ENCODE measurements around the gene STK32C. TPM values are rescaled to one million over a fixed set of nuclear protein-coding genes. Genes with fewer than 3 reads are reported as not detected.
A peak's percentile ranks its signal among the peaks of the same experiment; 100 is the strongest.
"Not testable (repeated sequence)": the region's sequence is repeated elsewhere in the genome, so short reads cannot be mapped to it uniquely, and the experiment has no call there.

Gene STK32C
- total RNA-seq, 1 experiment from 2014 or later: 13.5 TPM

- intact Hi-C loops (cut with micrococcal nuclease; ENCODE audit: unreplicated experiment): loop anchor here (2.0 kb wide), 1 partner anchor 130 kb away; no protein-coding TSS in a partner anchor
- CTCF ChIA-PET: no interaction called here
- no TSS peak for BruUV-seq (replicated peaks)
- H3K9me3 Mint-ChIP-seq (ENCODE audit: low read depth, unreplicated experiment): no peaks in the 10 kb centered on the region
- no peaks in the 10 kb centered on the region for H3K4me1 Mint-ChIP-seq (ENCODE audit: low read depth, unreplicated experiment)
- no peaks in the 10 kb centered on the region for H3K36me3 Mint-ChIP-seq (ENCODE audit: insufficient read depth, unreplicated experiment)
- no peaks in the 10 kb centered on the region for H3K27me3 Mint-ChIP-seq (ENCODE audit: unreplicated experiment)
- no peak overlapping the region for H3K4me3 Mint-ChIP-seq (ENCODE audit: low read depth, unreplicated experiment)
- peak; percentile 70 for DNase-seq
- TF ChIP-seq, protein P1, sequence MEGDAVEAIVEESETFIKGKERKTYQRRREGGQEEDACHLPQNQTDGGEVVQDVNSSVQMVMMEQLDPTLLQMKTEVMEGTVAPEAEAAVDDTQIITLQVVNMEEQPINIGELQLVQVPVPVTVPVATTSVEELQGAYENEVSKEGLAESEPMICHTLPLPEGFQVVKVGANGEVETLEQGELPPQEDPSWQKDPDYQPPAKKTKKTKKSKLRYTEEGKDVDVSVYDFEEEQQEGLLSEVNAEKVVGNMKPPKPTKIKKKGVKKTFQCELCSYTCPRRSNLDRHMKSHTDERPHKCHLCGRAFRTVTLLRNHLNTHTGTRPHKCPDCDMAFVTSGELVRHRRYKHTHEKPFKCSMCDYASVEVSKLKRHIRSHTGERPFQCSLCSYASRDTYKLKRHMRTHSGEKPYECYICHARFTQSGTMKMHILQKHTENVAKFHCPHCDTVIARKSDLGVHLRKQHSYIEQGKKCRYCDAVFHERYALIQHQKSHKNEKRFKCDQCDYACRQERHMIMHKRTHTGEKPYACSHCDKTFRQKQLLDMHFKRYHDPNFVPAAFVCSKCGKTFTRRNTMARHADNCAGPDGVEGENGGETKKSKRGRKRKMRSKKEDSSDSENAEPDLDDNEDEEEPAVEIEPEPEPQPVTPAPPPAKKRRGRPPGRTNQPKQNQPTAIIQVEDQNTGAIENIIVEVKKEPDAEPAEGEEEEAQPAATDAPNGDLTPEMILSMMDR (IDR thresholded peaks at IDR 0.05; ENCODE audit: unreplicated experiment): peak; percentile 42
- no peak overlapping the region for H3K27ac Mint-ChIP-seq (ENCODE audit: unreplicated experiment)
These were observed 84.6 kb downstream of the STK32C start for GRCh38 chr10:132223156-132223590.

GRCh38 chr10:132222726-132223125, 85.0 kb downstream of the STK32C start:
- CTCF ChIA-PET: no interaction called here
- no peak overlapping the region for H3K4me3 Mint-ChIP-seq (ENCODE audit: low read depth, unreplicated experiment)
- H3K27ac Mint-ChIP-seq (ENCODE audit: unreplicated experiment): no peak overlapping the region
- DNase-seq: no peak
- H3K36me3 Mint-ChIP-seq (ENCODE audit: insufficient read depth, unreplicated experiment): no peaks in the 10 kb centered on the region
- intact Hi-C loops (cut with micrococcal nuclease; ENCODE audit: unreplicated experiment): loop anchor here (2.0 kb wide), 1 partner anchor 130 kb away; no protein-coding TSS in a partner anchor
- no peaks in the 10 kb centered on the region for H3K9me3 Mint-ChIP-seq (ENCODE audit: low read depth, unreplicated experiment)
- H3K4me1 Mint-ChIP-seq (ENCODE audit: low read depth, unreplicated experiment): no peaks in the 10 kb centered on the region
- TF ChIP-seq, protein P1 (IDR thresholded peaks at IDR 0.05; ENCODE audit: unreplicated experiment): no peak
- no peaks in the 10 kb centered on the region for H3K27me3 Mint-ChIP-seq (ENCODE audit: unreplicated experiment)
- no TSS peak for BruUV-seq (replicated peaks)

DNA sequence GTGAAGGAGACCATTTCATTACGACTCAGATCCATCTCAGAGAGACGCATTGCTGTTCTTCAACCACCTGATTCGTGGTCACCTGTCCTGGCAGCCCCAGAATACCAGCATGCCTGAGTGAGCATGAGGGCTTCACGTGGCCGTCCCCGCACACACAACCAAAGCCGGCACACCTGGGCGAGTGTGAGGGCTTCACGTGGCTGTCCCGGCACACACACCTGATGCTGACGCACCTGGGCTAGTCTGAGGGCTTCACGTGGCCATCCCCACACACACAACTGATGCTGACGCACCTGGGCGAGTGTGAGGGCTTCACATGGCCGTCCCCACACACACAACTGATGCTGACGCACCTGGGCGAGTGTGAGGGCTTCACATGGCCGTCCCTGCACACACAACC, 86.8 kb downstream of the STK32C start:
- H3K27me3 Mint-ChIP-seq (ENCODE audit: unreplicated experiment); H3K4me3 Mint-ChIP-seq (ENCODE audit: low read depth, unreplicated experiment); H3K9me3 Mint-ChIP-seq (ENCODE audit: low read depth, unreplicated experiment); H3K27ac Mint-ChIP-seq (ENCODE audit: unreplicated experiment); DNase-seq; CTCF ChIA-PET; H3K4me1 Mint-ChIP-seq (ENCODE audit: low read depth, unreplicated experiment); BruUV-seq (replicated peaks); intact Hi-C loops (cut with micrococcal nuclease; ENCODE audit: unreplicated experiment); H3K36me3 Mint-ChIP-seq (ENCODE audit: insufficient read depth, unreplicated experiment): not testable (repeated sequence)

DNA sequence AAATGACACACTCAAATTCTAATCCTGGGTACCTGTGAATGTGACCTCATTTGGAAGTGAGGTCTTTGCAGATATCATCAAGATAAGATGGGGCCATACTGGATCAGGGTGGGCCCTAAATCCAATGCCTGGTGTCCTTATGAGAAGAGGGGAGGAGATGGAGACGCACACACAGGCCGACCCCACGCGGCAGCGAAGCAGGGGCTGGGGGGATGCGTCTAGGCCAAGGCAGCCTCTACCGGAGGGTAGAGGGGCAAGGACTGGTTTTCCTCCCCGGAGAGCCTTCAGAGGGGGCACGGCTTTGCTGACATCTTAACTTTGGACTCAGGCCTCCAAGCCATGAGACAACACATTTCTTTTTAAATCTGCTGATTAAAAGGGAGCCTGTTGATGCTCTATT, 87.7 kb downstream of the STK32C start:
- H3K27me3 Mint-ChIP-seq (ENCODE audit: unreplicated experiment): no peaks in the 10 kb centered on the region
- H3K27ac Mint-ChIP-seq (ENCODE audit: unreplicated experiment): no peak overlapping the region
- no peaks in the 10 kb centered on the region for H3K4me1 Mint-ChIP-seq (ENCODE audit: low read depth, unreplicated experiment)
- DNase-seq: no peak
- BruUV-seq (replicated peaks): no TSS peak
- peaks cover 2% of the 10 kb centered on the region for H3K9me3 Mint-ChIP-seq (ENCODE audit: low read depth, unreplicated experiment)
- no peaks in the 10 kb centered on the region for H3K36me3 Mint-ChIP-seq (ENCODE audit: insufficient read depth, unreplicated experiment)
- no peak overlapping the region for H3K4me3 Mint-ChIP-seq (ENCODE audit: low read depth, unreplicated experiment)
- intact Hi-C loops (cut with micrococcal nuclease; ENCODE audit: unreplicated experiment): no loop called here
- TF ChIP-seq, protein P1 (IDR thresholded peaks at IDR 0.05; ENCODE audit: unreplicated experiment): no peak
- CTCF ChIA-PET: no interaction called here

- TF ChIP-seq, protein P1 (IDR thresholded peaks at IDR 0.05; ENCODE audit: unreplicated experiment): no peak
- no TSS peak for BruUV-seq (replicated peaks)
- CTCF ChIA-PET: interaction anchor here (0.6 kb wide), 2 partner anchors 353 to 1151 kb away, joined by 3 to 4 read pairs; no protein-coding TSS in a partner anchor
These were observed 88.3 kb downstream of the STK32C start for GRCh38 chr10:132219486-132219885.

GRCh38 chr10:132216441-132216840, 91.3 kb downstream of the STK32C start:
- H3K27ac Mint-ChIP-seq (ENCODE audit: unreplicated experiment): not testable (repeated sequence)

More at GRCh38 chr10:132219486-132219885, 88.3 kb downstream of the STK32C start:
- intact Hi-C loops (cut with micrococcal nuclease; ENCODE audit: unreplicated experiment): no loop called here
- DNase-seq: no peak
- Mint-ChIP-seq H3K9me3 (ENCODE audit: low read depth, unreplicated experiment) (peaks cover 2% of the 10 kb centered on the region), H3K27me3 (ENCODE audit: unreplicated experiment) (no peaks in the 10 kb centered on the region), H3K4me3 (ENCODE audit: low read depth, unreplicated experiment) (no peak overlapping the region), H3K36me3 (ENCODE audit: insufficient read depth, unreplicated experiment) (no peaks in the 10 kb centered on the region), H3K4me1 (ENCODE audit: low read depth, unreplicated experiment) (no peaks in the 10 kb centered on the region), H3K27ac (ENCODE audit: unreplicated experiment) (no peak overlapping the region)

More at GRCh38 chr10:132216441-132216840, 91.3 kb downstream of the STK32C start:
- CTCF ChIA-PET; H3K4me1 Mint-ChIP-seq (ENCODE audit: low read depth, unreplicated experiment); H3K9me3 Mint-ChIP-seq (ENCODE audit: low read depth, unreplicated experiment); H3K36me3 Mint-ChIP-seq (ENCODE audit: insufficient read depth, unreplicated experiment); H3K4me3 Mint-ChIP-seq (ENCODE audit: low read depth, unreplicated experiment); intact Hi-C loops (cut with micrococcal nuclease; ENCODE audit: unreplicated experiment); BruUV-seq (replicated peaks); H3K27me3 Mint-ChIP-seq (ENCODE audit: unreplicated experiment); DNase-seq: not testable (repeated sequence)
